Measurements from ENCODE around the gene TCTN1. TPM values are rescaled to one million over a fixed set of nuclear protein-coding genes. Genes with fewer than 3 reads are reported as not detected.
"Not testable (repeated sequence)": the region's sequence is repeated elsewhere in the genome, so short reads cannot be mapped to it uniquely, and the experiment has no call there.

The TCTN1 gene
- total and polyA plus RNA-seq, 9 of the 15 experiments (the other 6 are each of a cell fraction or from before 2014, with no cell fraction given) = 0.32 to 12.5 (median 4.0) TPM

DNA sequence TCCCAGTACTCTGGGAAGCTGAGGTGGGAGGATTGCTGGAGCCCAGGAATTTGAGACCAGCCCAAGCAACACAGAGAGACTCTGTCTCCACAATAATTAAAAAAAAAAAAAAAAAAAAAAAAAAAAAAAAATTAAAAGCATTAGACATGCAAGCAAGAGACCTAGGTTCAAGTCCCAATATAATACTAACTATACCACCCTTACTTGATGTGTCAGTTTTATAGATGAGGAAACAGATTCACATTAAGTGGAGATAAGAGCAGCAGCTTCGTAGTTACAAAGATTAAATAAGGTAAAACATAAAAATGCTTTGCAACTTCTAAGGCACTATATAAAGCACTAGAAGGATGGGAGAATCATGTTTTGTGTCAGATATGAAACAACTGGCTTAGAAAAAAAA, 39.9 kb upstream of the TCTN1 start:
- H3K27ac ChIP-seq (ENCODE audit: extremely low read depth, low read depth, low read length) = no peak overlapping the region
- in situ Hi-C loops (cut with MboI) = no loop called here

DNA sequence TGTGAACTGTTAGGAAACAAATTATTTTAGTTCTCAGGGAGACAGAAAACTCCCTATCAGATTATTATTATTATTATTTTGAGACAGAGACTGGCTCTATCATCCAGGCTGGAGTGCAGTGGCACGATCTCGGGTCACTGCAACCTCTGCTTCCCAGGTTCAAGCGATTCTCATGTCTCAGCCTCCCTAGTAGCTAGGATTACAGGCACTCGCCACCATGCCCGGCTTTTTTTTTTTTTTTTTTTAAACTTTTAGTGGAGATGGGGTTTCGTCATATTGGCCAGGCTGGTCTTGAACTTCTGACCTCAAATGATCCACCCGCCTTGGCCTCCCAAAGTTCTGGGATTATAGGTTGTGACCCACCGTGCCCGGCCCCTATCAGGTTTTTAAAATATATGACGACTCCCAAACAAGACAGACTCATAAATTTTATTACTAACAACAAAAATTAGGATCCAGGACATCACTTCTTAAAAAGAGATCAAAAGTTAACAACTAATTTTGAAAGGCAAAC, 39.2 kb upstream of the TCTN1 start:
- FAIRE-seq; BruUV-seq (replicated peaks); CTCF ChIA-PET (ENCODE audit: low intra/inter-chr PET ratio); H3K9me3 ChIP-seq (replicated peaks; ENCODE audit: control insufficient read depth, insufficient read depth, low read depth, low read length); intact Hi-C loops (cut with micrococcal nuclease); H3K4me3 ChIP-seq; DNase-seq (ENCODE audit: extremely low read depth in 1 of 4, low spot score in 3 of 4); in situ Hi-C loops (cut with MboI); ATAC-seq; H3K36me3 ChIP-seq (ENCODE audit: control insufficient read depth, insufficient read depth, low read length); H3K9ac ChIP-seq (ENCODE audit: insufficient read depth in 1 of 2, low read depth in 2 of 2, low read length in 2 of 2); H3K4me2 ChIP-seq (ENCODE audit: insufficient read depth, low read length); H3K9me1 ChIP-seq (ENCODE audit: control insufficient read depth, insufficient read depth, low read length); H2AFZ ChIP-seq (ENCODE audit: low read depth, low read length); H3K27me3 ChIP-seq (ENCODE audit: control insufficient read depth in 2 of 2, insufficient read depth in 2 of 2, low read length in 2 of 2); H3K27ac ChIP-seq (ENCODE audit: extremely low read depth, low read depth, low read length): not testable (repeated sequence)
- peaks cover 11% of the 10 kb centered on the region for H4K20me1 ChIP-seq (replicated peaks; ENCODE audit: control insufficient read depth, insufficient read depth, low read length)
- POLR2A ChIA-PET = interaction anchor here (0.7 to 1.7 kb wide), 3 partner anchors 13 to 325 kb away, joined by 3 to 6 read pairs (median 3); no protein-coding TSS in a partner anchor
- peaks cover 9 to 26% of the 10 kb centered on the region in 2 experiments for H3K4me1 ChIP-seq (replicated peaks in 1 of 2; ENCODE audit: control insufficient read depth in 2 of 2, insufficient read depth in 2 of 2, low read length in 2 of 2)
- H3K79me2 ChIP-seq (ENCODE audit: control insufficient read depth, insufficient read depth, low read length) = peaks cover 87% of the 10 kb centered on the region
- WGBS (ENCODE audit: insufficient coverage, low coverage, missing lambda C conversion rate) = 74% methylated on average over 7 of the region's 10 CpGs

More for the DNA sequence above, 39.9 kb upstream of the TCTN1 start:
- no peak overlapping the region for H3K9ac ChIP-seq (ENCODE audit: insufficient read depth in 1 of 2, low read depth in 2 of 2, low read length in 2 of 2)
- H4K20me1 ChIP-seq (replicated peaks; ENCODE audit: control insufficient read depth, insufficient read depth, low read length) = peaks cover 7% of the 10 kb centered on the region
- H3K9me1 ChIP-seq (ENCODE audit: control insufficient read depth, insufficient read depth, low read length) = no peaks in the 10 kb centered on the region
- H3K4me2 ChIP-seq (ENCODE audit: insufficient read depth, low read length) = no peak overlapping the region
- no peak for TF ChIP-seq ZMIZ1 (IDR thresholded peaks at IDR 0.05; ENCODE audit: low read depth in 2 of 2, low read length in 2 of 2)
- peaks cover 86% of the 10 kb centered on the region for H3K79me2 ChIP-seq (ENCODE audit: control insufficient read depth, insufficient read depth, low read length)
- no peaks in the 10 kb centered on the region for H3K27me3 ChIP-seq (ENCODE audit: control insufficient read depth in 2 of 2, insufficient read depth in 2 of 2, low read length in 2 of 2)
- no TSS peak for BruUV-seq (replicated peaks)
- ChIA-PET POLR2A (interaction anchor here (0.9 kb wide), 1 partner anchor 46 kb away, joined by 3 read pairs; no protein-coding TSS in a partner anchor), CTCF (ENCODE audit: low intra/inter-chr PET ratio) (no interaction called here)
- 56% methylated on average over 1 of the region's 1 CpG for WGBS (ENCODE audit: insufficient coverage, low coverage, missing lambda C conversion rate)
- H2AFZ ChIP-seq (ENCODE audit: low read depth, low read length) = no peak overlapping the region
- peaks cover 6% of the 10 kb centered on the region; the same call in 1 of the 3 replicates for H3K36me3 ChIP-seq (ENCODE audit: control insufficient read depth, insufficient read depth, low read length)
- H3K4me1 ChIP-seq (replicated peaks in 1 of 2; ENCODE audit: control insufficient read depth in 2 of 2, insufficient read depth in 2 of 2, low read length in 2 of 2) = peaks cover 4 to 22% of the 10 kb centered on the region in 2 experiments
- ATAC-seq = no peak
- FAIRE-seq = no peak
- no peak overlapping the region for H3K4me3 ChIP-seq
- no peak for DNase-seq (ENCODE audit: extremely low read depth in 1 of 4, low spot score in 3 of 4)
- peaks cover 10% of the 10 kb centered on the region for H3K9me3 ChIP-seq (replicated peaks; ENCODE audit: control insufficient read depth, insufficient read depth, low read depth, low read length)
- intact Hi-C loops (cut with micrococcal nuclease) = no loop called here
